Measurements from ENCODE around the gene MS4A8. TPM values are rescaled to one million over a fixed set of nuclear protein-coding genes. Genes with fewer than 3 reads are reported as not detected.
"Not testable (repeated sequence)": the region's sequence is repeated elsewhere in the genome, so short reads cannot be mapped to it uniquely, and the experiment has no call there.

Gene MS4A8
- total RNA-seq, 1 donor from 2014 or later, result not detected

DNA sequence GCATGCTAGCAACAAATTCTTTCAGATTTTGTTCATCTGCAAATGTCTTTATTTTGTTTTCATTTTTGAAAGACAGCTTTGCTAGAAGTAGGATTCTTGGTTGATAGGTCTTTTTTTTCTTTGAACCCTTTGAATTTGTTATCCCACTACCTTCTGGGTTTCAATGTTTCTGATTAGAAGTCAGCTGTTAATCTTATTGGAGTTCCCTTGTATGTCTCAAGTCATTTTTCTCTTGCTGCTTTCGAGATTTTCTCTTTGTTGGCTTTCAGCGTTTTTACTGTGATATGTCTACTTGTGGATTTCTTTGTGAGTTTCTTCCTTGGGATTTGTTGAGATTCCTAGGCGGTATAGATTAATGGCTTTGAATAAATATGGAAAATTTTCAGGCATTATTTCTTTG, 27.2 kb upstream of the MS4A8 start:
- no peak overlapping the region for H3K4me3 ChIP-seq (ENCODE audit: insufficient read depth, low read depth, low read length)
- H4K20me1 ChIP-seq (ENCODE audit: insufficient read depth, low read length), result no peaks in the 10 kb centered on the region
- FAIRE-seq (no peak), DNase-seq (ENCODE audit: low read depth) (no peak)
- no peak overlapping the region for H3K27ac ChIP-seq (ENCODE audit: low read depth, low read length)
- H3K36me3 Mint-ChIP-seq (ENCODE audit: low read depth, unreplicated experiment), result no peaks in the 10 kb centered on the region
- H3K4me3 Mint-ChIP-seq (ENCODE audit: unreplicated experiment), result no peak overlapping the region
- H3K27ac Mint-ChIP-seq (ENCODE audit: unreplicated experiment), result no peak overlapping the region
- no peak overlapping the region for H2AFZ ChIP-seq (ENCODE audit: low read depth, low read length)
- H3K4me1 Mint-ChIP-seq (ENCODE audit: low read depth, unreplicated experiment), result no peaks in the 10 kb centered on the region
- no peak overlapping the region for H3K9ac ChIP-seq (ENCODE audit: low read length)
- peaks cover 9% of the 10 kb centered on the region for H3K9me3 Mint-ChIP-seq (ENCODE audit: unreplicated experiment)
- H3K4me2 ChIP-seq (ENCODE audit: low read length), result no peak overlapping the region
- no peaks in the 10 kb centered on the region for H3K27me3 ChIP-seq (ENCODE audit: insufficient read depth, low read length)
- H3K79me2 ChIP-seq (ENCODE audit: insufficient read depth, low read length), result no peaks in the 10 kb centered on the region
- no peaks in the 10 kb centered on the region for H3K36me3 ChIP-seq (ENCODE audit: insufficient read depth, low read length)
- H3K27me3 Mint-ChIP-seq (ENCODE audit: low read depth, unreplicated experiment), result no peaks in the 10 kb centered on the region
- no peaks in the 10 kb centered on the region for H3K4me1 ChIP-seq (ENCODE audit: insufficient read depth, low read length)
- TF ChIP-seq, protein P1, sequence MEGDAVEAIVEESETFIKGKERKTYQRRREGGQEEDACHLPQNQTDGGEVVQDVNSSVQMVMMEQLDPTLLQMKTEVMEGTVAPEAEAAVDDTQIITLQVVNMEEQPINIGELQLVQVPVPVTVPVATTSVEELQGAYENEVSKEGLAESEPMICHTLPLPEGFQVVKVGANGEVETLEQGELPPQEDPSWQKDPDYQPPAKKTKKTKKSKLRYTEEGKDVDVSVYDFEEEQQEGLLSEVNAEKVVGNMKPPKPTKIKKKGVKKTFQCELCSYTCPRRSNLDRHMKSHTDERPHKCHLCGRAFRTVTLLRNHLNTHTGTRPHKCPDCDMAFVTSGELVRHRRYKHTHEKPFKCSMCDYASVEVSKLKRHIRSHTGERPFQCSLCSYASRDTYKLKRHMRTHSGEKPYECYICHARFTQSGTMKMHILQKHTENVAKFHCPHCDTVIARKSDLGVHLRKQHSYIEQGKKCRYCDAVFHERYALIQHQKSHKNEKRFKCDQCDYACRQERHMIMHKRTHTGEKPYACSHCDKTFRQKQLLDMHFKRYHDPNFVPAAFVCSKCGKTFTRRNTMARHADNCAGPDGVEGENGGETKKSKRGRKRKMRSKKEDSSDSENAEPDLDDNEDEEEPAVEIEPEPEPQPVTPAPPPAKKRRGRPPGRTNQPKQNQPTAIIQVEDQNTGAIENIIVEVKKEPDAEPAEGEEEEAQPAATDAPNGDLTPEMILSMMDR (IDR thresholded peaks at IDR 0.05; ENCODE audit: insufficient read depth, low read depth, low read length), result no peak
- no peak for TF ChIP-seq EZH2 (IDR thresholded peaks at IDR 0.05; ENCODE audit: insufficient read depth, low read length)
- no peaks in the 10 kb centered on the region for H3K9me3 ChIP-seq (ENCODE audit: insufficient read depth, low read depth, low read length)

DNA sequence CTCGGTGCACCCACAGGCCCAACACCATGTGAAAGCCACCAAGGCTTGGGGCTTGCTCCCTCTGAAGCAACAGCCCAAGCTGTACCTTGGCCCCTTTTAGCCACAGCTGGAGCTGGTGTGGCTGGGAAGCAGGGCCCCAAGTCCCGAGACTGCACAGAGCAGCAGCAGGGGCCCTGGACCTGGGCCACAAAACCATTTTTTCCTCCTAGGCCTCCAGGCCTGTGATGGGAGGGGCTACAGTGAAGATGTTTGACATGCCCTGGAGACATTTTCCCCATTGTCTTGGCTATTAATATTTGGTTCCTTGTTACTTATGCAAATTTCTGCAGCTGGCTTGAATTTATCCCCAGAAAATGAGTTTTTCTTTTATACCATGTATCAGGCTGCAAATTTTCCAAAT, 21.2 kb upstream of the MS4A8 start:
- H3K9me3 Mint-ChIP-seq (ENCODE audit: unreplicated experiment), result peaks cover 29% of the 10 kb centered on the region
- H3K79me2 ChIP-seq (ENCODE audit: insufficient read depth, low read length); H3K9ac ChIP-seq (ENCODE audit: low read length); H3K27me3 Mint-ChIP-seq (ENCODE audit: low read depth, unreplicated experiment); H3K4me1 Mint-ChIP-seq (ENCODE audit: low read depth, unreplicated experiment); H2AFZ ChIP-seq (ENCODE audit: low read depth, low read length); H3K4me2 ChIP-seq (ENCODE audit: low read length); H3K27me3 ChIP-seq (ENCODE audit: insufficient read depth, low read length); H3K4me3 ChIP-seq (ENCODE audit: insufficient read depth, low read depth, low read length); H3K4me3 Mint-ChIP-seq (ENCODE audit: unreplicated experiment); H3K36me3 Mint-ChIP-seq (ENCODE audit: low read depth, unreplicated experiment); H3K27ac Mint-ChIP-seq (ENCODE audit: unreplicated experiment); H3K27ac ChIP-seq (ENCODE audit: low read depth, low read length); H4K20me1 ChIP-seq (ENCODE audit: insufficient read depth, low read length); H3K36me3 ChIP-seq (ENCODE audit: insufficient read depth, low read length); FAIRE-seq; H3K9me3 ChIP-seq (ENCODE audit: insufficient read depth, low read depth, low read length); DNase-seq (ENCODE audit: low read depth); H3K4me1 ChIP-seq (ENCODE audit: insufficient read depth, low read length): not testable (repeated sequence)

DNA sequence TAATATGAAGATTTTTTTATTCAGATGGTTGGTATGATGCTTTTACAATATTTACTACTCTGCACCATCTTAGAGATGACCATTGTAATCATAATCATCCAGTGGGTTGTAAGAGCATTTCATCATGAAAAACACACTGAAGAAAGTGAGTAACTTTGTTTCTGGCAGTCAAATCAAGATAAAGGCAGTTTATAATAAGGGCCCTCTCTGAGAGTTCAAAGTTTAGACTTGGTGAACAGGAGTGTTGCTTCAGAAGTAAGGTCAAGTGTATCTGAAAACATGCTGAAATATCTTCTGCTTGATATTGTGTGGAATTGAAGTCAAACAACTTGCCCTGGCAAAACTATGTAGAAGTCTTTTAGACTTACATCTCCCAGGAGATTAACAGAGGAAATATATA, 19.5 kb upstream of the MS4A8 start:
- Mint-ChIP-seq H3K4me3 (ENCODE audit: unreplicated experiment) (no peak overlapping the region), H3K9me3 (ENCODE audit: unreplicated experiment) (peaks cover 28% of the 10 kb centered on the region), H3K27ac (ENCODE audit: unreplicated experiment) (no peak overlapping the region), H3K36me3 (ENCODE audit: low read depth, unreplicated experiment) (no peaks in the 10 kb centered on the region), H3K27me3 (ENCODE audit: low read depth, unreplicated experiment) (no peaks in the 10 kb centered on the region), H3K4me1 (ENCODE audit: low read depth, unreplicated experiment) (peaks cover 9% of the 10 kb centered on the region)
- Histone ChIP-seq H3K27ac (ENCODE audit: low read depth, low read length) (no peak overlapping the region), H3K79me2 (ENCODE audit: insufficient read depth, low read length) (no peaks in the 10 kb centered on the region), H3K4me3 (ENCODE audit: insufficient read depth, low read depth, low read length) (no peak overlapping the region), H3K9ac (ENCODE audit: low read length) (no peak overlapping the region), H3K27me3 (ENCODE audit: insufficient read depth, low read length) (no peaks in the 10 kb centered on the region), H3K4me1 (ENCODE audit: insufficient read depth, low read length) (no peaks in the 10 kb centered on the region), H3K9me3 (ENCODE audit: insufficient read depth, low read depth, low read length) (peaks cover 8% of the 10 kb centered on the region), H3K4me2 (ENCODE audit: low read length) (no peak overlapping the region), H3K36me3 (ENCODE audit: insufficient read depth, low read length) (no peaks in the 10 kb centered on the region), H2AFZ (ENCODE audit: low read depth, low read length) (no peak overlapping the region), H4K20me1 (ENCODE audit: insufficient read depth, low read length) (no peaks in the 10 kb centered on the region)
- TF ChIP-seq, protein P1 (IDR thresholded peaks at IDR 0.05; ENCODE audit: insufficient read depth, low read depth, low read length), result no peak
- TF ChIP-seq EZH2 (IDR thresholded peaks at IDR 0.05; ENCODE audit: insufficient read depth, low read length), result no peak
- no peak for FAIRE-seq
- DNase-seq (ENCODE audit: low read depth), result no peak

Data from astrocyte (in vitro differentiated cells and primary cell).